NCI-H1105 treated with DMSO at 0.1 percent for 48 hours (cell line): ENCODE data around the gene SPECC1.
"Not testable (repeated sequence)": the region's sequence is repeated elsewhere in the genome, so short reads cannot be mapped to it uniquely, and the experiment has no call there.

Experiments used
- DNase-seq: peaks from one replicate; lab custom pipeline; 2025; lab: John Stamatoyannopoulos, UW

The SPECC1 gene

DNA sequence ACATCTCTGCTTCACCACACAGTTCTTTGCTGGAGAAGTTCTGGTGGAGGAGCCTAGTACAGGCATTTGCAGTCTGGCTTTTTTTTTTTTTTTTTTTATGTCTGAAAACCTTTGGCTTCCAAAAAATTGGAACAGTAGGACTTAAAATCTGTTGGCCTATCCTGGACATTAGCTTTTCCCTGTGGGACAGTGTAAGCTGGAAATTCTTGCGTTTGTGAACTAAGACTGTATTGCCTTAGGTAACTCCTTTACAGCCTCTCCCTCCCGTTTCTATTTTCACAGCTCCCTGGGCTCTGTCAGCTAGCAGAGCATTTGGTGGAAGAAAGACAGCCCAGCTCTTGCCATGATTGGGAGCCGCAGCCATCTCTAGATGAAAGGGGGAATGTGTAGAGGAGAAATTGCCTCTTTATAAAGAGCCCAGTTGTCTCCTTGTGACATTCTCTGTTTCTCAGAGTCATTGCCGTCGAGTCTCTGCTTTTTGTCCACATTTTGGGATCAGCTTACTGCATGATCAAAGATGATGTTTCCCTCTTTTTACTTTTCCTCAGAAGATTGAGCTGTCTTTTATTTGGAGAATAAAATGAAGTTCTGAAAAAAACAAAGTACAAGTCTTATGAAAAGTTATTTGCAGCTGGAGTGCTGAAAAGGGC, 227.5 kb downstream of the SPECC1 start:
- DNase-seq, result no peak

DNA sequence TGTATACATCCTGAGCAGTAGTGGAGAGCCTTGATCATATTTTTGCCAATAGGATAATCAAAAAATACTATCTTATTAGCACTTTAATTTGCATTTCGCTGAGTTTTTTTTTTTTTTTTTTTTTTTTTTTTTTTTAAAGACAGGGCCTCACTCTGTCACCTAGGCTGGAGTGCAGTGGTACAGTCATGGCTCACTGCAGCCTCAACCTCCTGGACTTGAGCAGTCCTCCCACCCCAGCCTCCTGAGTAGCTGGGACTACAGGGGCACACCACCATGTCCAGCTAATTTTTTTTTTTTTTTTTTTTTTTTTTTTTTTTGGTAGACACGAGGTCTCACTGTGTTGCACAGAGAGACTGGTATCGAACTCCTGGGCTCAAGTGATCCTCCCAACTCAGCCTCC, 230.6 kb downstream of the SPECC1 start:
- DNase-seq, result not testable (repeated sequence)

DNA sequence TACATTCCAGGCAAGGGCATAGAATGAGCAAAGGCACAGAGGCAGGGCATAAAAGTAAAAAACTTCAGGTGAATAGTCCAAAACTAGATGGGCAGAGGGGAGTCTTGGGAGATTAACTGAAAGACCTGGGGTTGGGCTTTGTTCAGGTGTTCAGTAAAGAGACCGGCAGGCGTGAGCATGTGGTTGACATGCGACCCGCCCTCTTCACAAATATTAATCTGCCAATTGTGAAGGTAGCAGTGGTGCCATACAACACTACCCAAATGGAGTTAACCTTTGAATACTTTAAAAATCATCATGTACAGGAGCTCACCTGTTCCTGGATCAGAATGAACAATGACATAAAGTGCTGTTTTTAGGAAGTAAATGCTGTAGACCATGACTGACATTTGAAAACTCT, 232.7 kb downstream of the SPECC1 start:
- DNase-seq, result no peak

DNA sequence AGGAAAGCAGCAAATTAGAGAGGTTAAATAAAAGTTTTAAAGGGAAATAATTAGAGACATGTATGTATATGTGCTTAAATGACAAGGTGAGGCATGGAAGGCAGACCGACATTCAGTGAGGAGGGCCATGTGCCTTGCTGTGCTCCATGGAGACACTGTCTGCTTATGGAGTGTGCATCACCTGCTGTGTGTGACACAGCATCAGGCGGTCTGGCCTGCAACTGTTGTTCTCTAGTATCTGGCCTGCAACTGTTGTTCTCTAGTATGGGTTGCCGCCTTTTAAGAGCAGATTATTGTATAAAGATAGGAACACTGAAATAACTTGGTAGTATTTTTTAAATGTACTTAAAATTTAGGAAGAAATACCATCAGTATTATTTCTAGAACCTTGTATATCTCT, 233.1 kb downstream of the SPECC1 start:
- DNase-seq, result no peak

DNA sequence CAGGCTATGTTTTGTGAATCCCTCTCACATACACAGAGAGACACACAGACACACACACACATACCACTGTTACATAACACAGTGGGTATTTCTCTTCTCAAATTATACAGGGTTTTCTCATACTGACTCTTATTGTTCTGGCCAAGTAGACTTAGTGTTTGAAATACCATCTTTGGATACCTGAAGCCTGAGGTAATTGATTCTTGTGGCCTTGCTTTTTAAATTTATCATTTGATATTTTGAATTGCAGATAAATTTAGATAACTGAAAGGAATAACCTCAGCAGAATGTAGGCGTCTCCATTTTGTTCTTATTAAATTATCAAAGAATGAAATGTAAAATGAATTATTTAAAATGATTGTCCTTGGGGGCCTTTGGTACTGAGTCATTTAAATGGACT, 234.4 kb downstream of the SPECC1 start:
- no peak for DNase-seq

DNA sequence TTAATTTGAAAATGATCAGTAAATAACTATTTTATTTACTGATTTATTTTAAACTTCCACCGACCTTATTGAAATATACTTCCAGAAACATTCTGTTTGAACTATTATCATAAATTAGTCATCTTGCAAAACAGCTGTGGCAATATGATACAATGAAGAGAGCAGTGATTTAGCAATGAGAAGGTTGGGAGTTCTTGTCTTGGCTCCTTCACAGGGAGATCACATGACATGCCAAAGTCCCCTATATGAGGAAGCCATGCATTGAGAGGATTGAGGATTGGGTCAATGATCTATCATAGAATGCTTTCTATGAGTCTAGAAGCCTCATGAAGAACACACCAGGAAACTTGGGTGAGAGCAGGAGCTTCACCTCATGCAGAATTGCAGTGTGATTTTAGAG, 235.5 kb downstream of the SPECC1 start:
- DNase-seq, result no peak

GRCh38 chr17:20246692-20247091, 237.5 kb downstream of the SPECC1 start:
- DNase-seq, result no peak

DNA sequence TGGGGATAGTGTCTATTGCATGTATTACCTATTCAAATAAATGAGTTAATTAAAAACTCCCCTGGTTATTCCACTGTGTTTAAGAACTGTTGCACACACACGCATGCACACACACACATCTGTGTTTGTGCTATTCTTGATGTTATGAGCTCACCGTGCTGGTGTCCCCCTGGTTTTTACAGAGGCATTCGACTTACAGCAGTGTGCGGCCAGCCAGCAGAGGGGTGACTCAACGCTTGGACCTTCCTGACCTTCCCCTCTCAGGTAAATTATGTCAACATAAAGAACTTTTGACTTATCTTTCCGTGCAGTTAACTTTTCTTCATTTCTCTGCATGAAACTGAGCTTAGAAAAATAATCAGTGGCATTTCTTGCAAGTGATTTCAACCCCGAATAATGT, 244.2 kb downstream of the SPECC1 start:
- no peak for DNase-seq

GRCh38 chr17:20254541-20254940, 245.4 kb downstream of the SPECC1 start:
- DNase-seq, result no peak

DNA sequence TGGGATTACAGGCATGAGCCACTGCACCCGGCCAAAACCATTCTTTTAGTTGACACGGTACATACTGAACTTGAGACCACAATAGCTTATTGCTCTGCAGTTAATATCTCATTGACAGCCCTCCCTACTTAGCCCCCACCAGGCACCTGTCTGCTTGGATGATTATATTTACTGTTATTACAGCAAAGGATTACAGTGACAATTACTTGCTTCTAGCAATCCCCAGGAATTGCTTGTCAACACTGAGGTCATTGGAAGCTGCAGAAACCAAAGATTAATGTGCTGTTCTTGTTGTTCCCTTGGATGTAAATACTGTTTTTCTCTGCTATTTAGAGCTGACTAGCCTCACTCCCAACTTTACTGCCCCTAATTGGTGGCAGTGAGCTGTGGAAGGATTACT, 247.0 kb downstream of the SPECC1 start:
- DNase-seq, result no peak

GRCh38 chr17:20257008-20257407, 247.8 kb downstream of the SPECC1 start:
- no peak for DNase-seq

GRCh38 chr17:20257798-20258197, 248.6 kb downstream of the SPECC1 start:
- DNase-seq, result no peak

DNA sequence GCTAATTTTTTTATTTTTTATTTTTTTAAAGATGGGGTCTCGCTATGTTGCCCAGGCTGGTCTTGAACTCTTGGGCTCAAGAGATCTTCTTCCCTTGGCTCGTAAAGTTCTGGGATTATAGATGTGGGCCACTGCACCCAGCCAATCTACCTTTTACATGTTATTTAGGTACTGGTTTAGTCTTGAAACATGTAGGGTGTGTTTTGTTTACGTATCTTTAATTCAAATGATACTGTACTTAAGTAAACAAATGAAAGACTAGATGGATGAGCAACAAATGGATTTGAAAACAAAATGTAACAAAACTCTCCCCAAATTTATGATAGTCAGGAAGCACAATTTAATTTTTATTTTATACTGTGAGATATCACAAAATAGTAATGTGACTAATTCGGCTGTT, 250.5 kb downstream of the SPECC1 start:
- no peak for DNase-seq

GRCh38 chr17:20260268-20260667, 251.1 kb downstream of the SPECC1 start:
- no peak for DNase-seq

GRCh38 chr17:20262226-20263114, 253.3 kb downstream of the SPECC1 start:
- no peak for DNase-seq

GRCh38 chr17:20263115-20263433, 253.9 kb downstream of the SPECC1 start:
- DNase-seq, result not testable (repeated sequence)

DNA sequence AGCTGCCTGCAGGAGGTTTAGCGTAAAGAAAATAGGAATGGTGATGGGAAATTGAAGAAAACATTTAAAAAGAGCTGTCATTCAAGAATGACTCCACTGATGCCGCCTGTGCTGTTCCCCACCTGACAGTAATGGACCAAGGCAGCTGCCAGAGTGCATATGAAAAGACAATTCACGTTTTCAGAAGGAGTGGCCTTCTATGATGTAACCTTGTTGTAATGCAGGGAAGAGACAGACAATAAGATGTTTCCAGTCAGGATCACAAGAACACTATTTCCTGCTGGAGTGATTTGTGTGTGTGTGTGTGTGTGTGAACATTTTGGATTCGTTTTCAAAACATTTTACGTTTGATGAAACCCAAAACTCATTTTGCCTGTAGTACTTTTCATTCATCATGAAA, 254.4 kb downstream of the SPECC1 start:
- DNase-seq, result no peak

GRCh38 chr17:20264996-20265395, 255.8 kb downstream of the SPECC1 start:
- no peak for DNase-seq

- peak; percentile 87 for DNase-seq
These were observed 257.8 kb downstream of the SPECC1 start for GRCh38 chr17:20266806-20267458.

- peak; percentile 33 for DNase-seq
These were observed 258.3 kb downstream of the SPECC1 start for GRCh38 chr17:20267459-20267842.

DNA sequence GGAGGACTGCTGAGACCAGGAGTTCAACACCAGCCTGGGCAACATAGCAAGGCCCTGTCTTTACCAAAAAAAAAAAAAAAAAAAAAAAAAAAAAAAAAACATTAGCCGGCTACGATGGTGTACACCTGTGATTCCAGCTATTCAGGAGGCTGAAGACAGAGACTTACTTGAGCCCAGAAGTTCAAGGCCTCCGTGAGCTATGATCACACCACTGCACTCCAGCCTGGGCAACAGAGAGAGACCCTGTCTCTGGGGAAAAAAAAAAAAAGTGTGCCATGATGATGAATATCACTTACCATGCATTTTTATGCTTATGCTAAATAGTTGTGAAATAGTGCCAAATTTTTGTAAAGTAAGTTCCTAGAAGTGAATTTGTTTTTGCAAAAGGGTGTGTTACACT, 261.2 kb downstream of the SPECC1 start:
- no peak for DNase-seq

DNA sequence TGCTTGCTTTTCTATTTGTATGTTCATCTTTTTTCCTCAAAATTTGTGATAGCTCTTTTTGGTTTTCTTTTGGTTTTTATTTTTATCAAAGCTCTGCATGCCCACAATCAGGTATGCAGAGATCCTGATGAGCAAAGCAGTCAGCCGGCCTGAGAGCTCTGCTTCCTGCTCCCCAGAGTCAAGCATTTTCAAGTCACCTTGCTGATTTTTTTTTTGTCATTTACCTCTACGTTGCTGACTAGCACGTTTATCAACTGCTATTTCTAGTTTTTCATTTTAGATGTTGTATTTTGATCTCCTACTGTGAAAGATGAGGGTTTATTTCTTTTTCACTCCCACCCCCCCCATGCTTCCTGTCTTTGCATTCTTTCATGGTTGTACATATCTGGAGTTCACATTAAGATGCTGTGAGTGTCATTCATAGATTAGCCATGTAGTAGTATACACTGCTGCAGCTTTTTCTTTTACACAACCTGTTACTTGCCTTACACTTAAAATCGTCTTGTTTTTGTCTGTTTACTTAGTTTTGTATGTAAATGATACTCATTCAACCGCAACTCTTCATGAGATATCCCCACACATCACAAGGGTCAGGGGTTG, 262.0 kb downstream of the SPECC1 start:
- DNase-seq, result no peak
